ENCODE measurements around the gene TJP2.

Gene TJP2

DNA sequence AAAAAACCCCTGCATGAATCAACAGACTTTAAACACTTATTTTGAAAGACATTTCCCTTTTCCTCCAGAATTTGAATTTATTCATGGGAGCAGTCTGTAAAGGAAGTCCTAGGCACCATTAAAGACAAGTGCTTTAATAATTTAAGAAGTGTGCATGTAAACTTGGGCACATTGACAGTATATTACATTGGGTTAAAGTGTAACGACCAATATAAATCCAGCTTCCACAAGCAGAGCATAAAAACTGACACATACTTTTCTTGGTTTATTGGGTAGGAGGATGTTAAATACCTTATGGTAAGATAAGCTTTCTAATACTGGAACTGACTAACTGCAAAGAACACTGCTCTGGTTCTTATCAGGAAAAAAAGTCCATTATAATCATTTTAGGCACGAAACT, 149.8 kb downstream of the TJP2 start:
- H3K36me3 ChIP-seq (ENCODE audit: insufficient read depth) = no peaks in the 10 kb centered on the region
- no peaks in the 10 kb centered on the region for H4K20me1 ChIP-seq (ENCODE audit: insufficient read depth)
- H3K9ac ChIP-seq = no peak overlapping the region
- H2AFZ ChIP-seq (ENCODE audit: low read depth) = no peak overlapping the region
- no peak overlapping the region for H3K4me2 ChIP-seq
- H3K79me2 ChIP-seq (ENCODE audit: insufficient read depth, low read depth) = no peaks in the 10 kb centered on the region
- H3K27me3 ChIP-seq (ENCODE audit: insufficient read depth, low read depth) = no peaks in the 10 kb centered on the region
- H3K27ac ChIP-seq = no peak overlapping the region
- TF ChIP-seq, protein P1, sequence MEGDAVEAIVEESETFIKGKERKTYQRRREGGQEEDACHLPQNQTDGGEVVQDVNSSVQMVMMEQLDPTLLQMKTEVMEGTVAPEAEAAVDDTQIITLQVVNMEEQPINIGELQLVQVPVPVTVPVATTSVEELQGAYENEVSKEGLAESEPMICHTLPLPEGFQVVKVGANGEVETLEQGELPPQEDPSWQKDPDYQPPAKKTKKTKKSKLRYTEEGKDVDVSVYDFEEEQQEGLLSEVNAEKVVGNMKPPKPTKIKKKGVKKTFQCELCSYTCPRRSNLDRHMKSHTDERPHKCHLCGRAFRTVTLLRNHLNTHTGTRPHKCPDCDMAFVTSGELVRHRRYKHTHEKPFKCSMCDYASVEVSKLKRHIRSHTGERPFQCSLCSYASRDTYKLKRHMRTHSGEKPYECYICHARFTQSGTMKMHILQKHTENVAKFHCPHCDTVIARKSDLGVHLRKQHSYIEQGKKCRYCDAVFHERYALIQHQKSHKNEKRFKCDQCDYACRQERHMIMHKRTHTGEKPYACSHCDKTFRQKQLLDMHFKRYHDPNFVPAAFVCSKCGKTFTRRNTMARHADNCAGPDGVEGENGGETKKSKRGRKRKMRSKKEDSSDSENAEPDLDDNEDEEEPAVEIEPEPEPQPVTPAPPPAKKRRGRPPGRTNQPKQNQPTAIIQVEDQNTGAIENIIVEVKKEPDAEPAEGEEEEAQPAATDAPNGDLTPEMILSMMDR (conservative IDR thresholded peaks at IDR 0.05; ENCODE audit: low read depth, low read length) = no peak
- no peak overlapping the region for H3K4me3 ChIP-seq (IDR thresholded peaks at IDR 0.05; ENCODE audit: insufficient read depth, low read depth, low read length)
- H3K4me1 ChIP-seq (ENCODE audit: low read depth, poor library complexity, severe bottlenecking) = no peaks in the 10 kb centered on the region

Measured in KMS-11 (cell line).